Fibroblast of lung (primary cell): ENCODE measurements around the gene ARFGEF2. TPM values are rescaled to one million over a fixed set of nuclear protein-coding genes. Genes with fewer than 3 reads are reported as not detected.

Experiments used
- DNase-seq, 2 donors: peaks; one replicate each; pipeline versions ENCODE4 v3.0.0 to v3.0.0-alpha.2; 2010; ENCODE audit warnings: low read depth in 2 of 2
- H2AFZ ChIP-seq: 2 replicates; pipeline ENCODE4 v1.5.1; 2012; ENCODE audit warnings: low read length, control low read depth, inconsistent platforms
- H3K27ac ChIP-seq: 2 replicates; pipeline ENCODE4 v1.5.1; 2011; ENCODE audit warnings: low read length, control low read depth; ENCODE audit not compliant: insufficient read depth
- H3K27me3 ChIP-seq: 2 replicates; pipeline ENCODE4 v1.5.1; 2011; ENCODE audit warnings: mild to moderate bottlenecking, low read length; ENCODE audit not compliant: control insufficient read depth, insufficient read depth
- H3K36me3 ChIP-seq: 2 replicates; pipeline ENCODE4 v1.5.1; 2011; ENCODE audit warnings: low read length; ENCODE audit not compliant: control insufficient read depth, insufficient read depth
- H3K4me1 ChIP-seq: 2 replicates; pipeline ENCODE4 v1.5.1; 2011; ENCODE audit warnings: low read length; ENCODE audit not compliant: control insufficient read depth, insufficient read depth; ENCODE audit errors: extremely low read depth
- H3K4me2 ChIP-seq: 2 replicates; pipeline ENCODE4 v1.5.1; 2011; ENCODE audit warnings: low read length, control low read depth; ENCODE audit not compliant: insufficient read depth; ENCODE audit errors: extremely low read depth
- H3K4me3 ChIP-seq, 4 experiments: fragments of 200-600 bp in 1 of 4; sonication (generic) in 1 of 4; replicated peaks in 1 of 4; 2 replicates each; pipeline ENCODE4 v1.5.1; 2011 to 2016; ENCODE audit warnings: low read length in 4 of 4, low read depth in 3 of 4, mild to moderate bottlenecking in 3 of 4, control low read depth in 2 of 4, inconsistent platforms in 1 of 4, mixed read lengths in 1 of 4; ENCODE audit not compliant: insufficient read depth in 1 of 4; ENCODE audit errors: control extremely low read depth in 1 of 4
- H3K79me2 ChIP-seq: 2 replicates; pipeline ENCODE4 v1.5.1; 2012; ENCODE audit warnings: mild to moderate bottlenecking, low read length, inconsistent platforms; ENCODE audit not compliant: control insufficient read depth, insufficient read depth
- H3K9ac ChIP-seq: 2 replicates; pipeline ENCODE4 v1.5.1; 2011; ENCODE audit warnings: mild to moderate bottlenecking, low read length, control low read depth; ENCODE audit not compliant: insufficient read depth
- H3K9me3 ChIP-seq: 2 replicates; pipeline ENCODE4 v1.5.1; 2012; ENCODE audit warnings: low read depth, low read length; ENCODE audit not compliant: control insufficient read depth, insufficient read depth
- H4K20me1 ChIP-seq: 2 replicates; pipeline ENCODE4 v1.5.1; 2011; ENCODE audit warnings: low read length; ENCODE audit not compliant: control insufficient read depth, insufficient read depth; ENCODE audit errors: extremely low read depth
- CTCF ChIP-seq, 2 donors: IDR thresholded peaks in 1 of 2; conservative IDR thresholded peaks in 1 of 2; 1 replicate in 1 of 2; 2 replicates in 1 of 2; pipeline ENCODE4 v1.5.1; 2011 to 2012; ENCODE audit warnings: low read length in 2 of 2, control low read depth in 1 of 2, inconsistent platforms in 1 of 2, low read depth in 1 of 2, mild to moderate bottlenecking in 1 of 2
- EZH2 ChIP-seq: IDR thresholded peaks from 2 replicates; pipeline ENCODE4 v1.5.1; 2012; ENCODE audit warnings: low read length, control low read depth, mild to moderate bottlenecking; ENCODE audit errors: missing control alignments
- polyA plus RNA-seq, 2 donors: library from polyadenylated mRNA; depleted of rRNA in 1 of 2; stranded (reverse) in 1 of 2; unstranded in 1 of 2; fragments of >200 nt; gene quantifications; 2 replicates each; pipeline ENCODE4 v1.2.1, GENCODE V29; 2011 to 2012; ENCODE audit warnings: missing spikeins in 1 of 2
- total RNA-seq: library from RNA; depleted of rRNA; stranded (reverse); fragments of >200 nt; gene quantifications from 2 replicates; pipeline ENCODE4 v1.2.1, GENCODE V29; 2014

The ARFGEF2 gene
- total and polyA plus RNA-seq, 2 donors (not counting 1 experiment from before 2014, with no cell fraction given) = 17.3 to 42.8 TPM

- TF ChIP-seq CTCF (conservative IDR thresholded peaks at IDR 0.05 in 1 of 2, IDR thresholded peaks at IDR 0.05 in 1 of 2; ENCODE audit: low read depth in 1 of 2, low read length in 2 of 2) (no peak), EZH2 (no peak)
- no peak overlapping the region for H3K4me2 ChIP-seq
- no peak overlapping the region for H3K9ac ChIP-seq
- H2AFZ ChIP-seq = no peak overlapping the region
- H4K20me1 ChIP-seq = no peaks in the 10 kb centered on the region
- no peaks in the 10 kb centered on the region for H3K79me2 ChIP-seq
- no peaks in the 10 kb centered on the region for H3K27me3 ChIP-seq
- H3K4me3 ChIP-seq = no peak overlapping the region
- DNase-seq = no peak
- H3K27ac ChIP-seq = no peak overlapping the region
- H3K4me1 ChIP-seq = no peaks in the 10 kb centered on the region
- H3K9me3 ChIP-seq = no peaks in the 10 kb centered on the region
- peaks cover 5% of the 10 kb centered on the region for H3K36me3 ChIP-seq
These were observed 80.2 kb downstream of the ARFGEF2 start for GRCh38 chr20:49001741-49002140.

GRCh38 chr20:49006446-49006980, 85.0 kb downstream of the ARFGEF2 start:
- no peaks in the 10 kb centered on the region for H3K4me1 ChIP-seq
- H3K36me3 ChIP-seq = peaks cover 10% of the 10 kb centered on the region
- no peaks in the 10 kb centered on the region for H4K20me1 ChIP-seq
- no peak overlapping the region for H3K4me2 ChIP-seq
- H3K9ac ChIP-seq = no peak overlapping the region
- DNase-seq = no peak
- H2AFZ ChIP-seq = no peak overlapping the region
- H3K27ac ChIP-seq = no peak overlapping the region
- H3K4me3 ChIP-seq = no peak overlapping the region
- TF ChIP-seq CTCF (conservative IDR thresholded peaks at IDR 0.05 in 1 of 2, IDR thresholded peaks at IDR 0.05 in 1 of 2; ENCODE audit: low read depth in 1 of 2, low read length in 2 of 2) = no peak
- H3K9me3 ChIP-seq = no peaks in the 10 kb centered on the region
- no peaks in the 10 kb centered on the region for H3K27me3 ChIP-seq
- H3K79me2 ChIP-seq = no peaks in the 10 kb centered on the region

GRCh38 chr20:49009899-49010631, 88.6 kb downstream of the ARFGEF2 start:
- no peaks in the 10 kb centered on the region for H3K9me3 ChIP-seq
- no peak overlapping the region for H2AFZ ChIP-seq
- no peak for TF ChIP-seq EZH2
- TF ChIP-seq CTCF (conservative IDR thresholded peaks at IDR 0.05 in 1 of 2, IDR thresholded peaks at IDR 0.05 in 1 of 2; ENCODE audit: low read depth in 1 of 2, low read length in 2 of 2) = no peak
- no peak overlapping the region for H3K9ac ChIP-seq
- H3K79me2 ChIP-seq = no peaks in the 10 kb centered on the region
- no peaks in the 10 kb centered on the region for H3K4me1 ChIP-seq
- DNase-seq = no peak
- H3K27me3 ChIP-seq = no peaks in the 10 kb centered on the region
- H3K4me3 ChIP-seq = no peak overlapping the region
- no peaks in the 10 kb centered on the region for H4K20me1 ChIP-seq
- H3K27ac ChIP-seq = no peak overlapping the region
- H3K4me2 ChIP-seq = no peak overlapping the region
- peaks cover 15% of the 10 kb centered on the region for H3K36me3 ChIP-seq
